Measurements from ENCODE around the gene EPHA8. TPM values are rescaled to one million over a fixed set of nuclear protein-coding genes. Genes with fewer than 3 reads are reported as not detected.

Gene EPHA8
- polyA plus RNA-seq, 1 of the 3 experiments (the other 2 are of a cell fraction), result 0.02 TPM

- H3K9ac ChIP-seq, result no peak overlapping the region
- no peak overlapping the region for H3K4me3 ChIP-seq (ENCODE audit: low read depth in 2 of 2, low read length in 1 of 2)
- H3K27ac ChIP-seq (ENCODE audit: low read depth in 2 of 2, low read length in 1 of 2), result peak overlapping the region in 1 of 2 experiments; percentile 74; a peak in 2 of 4 replicates
- H4K20me1 ChIP-seq (ENCODE audit: insufficient read depth), result no peaks in the 10 kb centered on the region
- TF ChIP-seq FOXJ3 (CRISPR knock-in tag; IDR thresholded peaks at IDR 0.05) (no peak), GATA2 (CRISPR knock-in tag; IDR thresholded peaks at IDR 0.05) (peak; percentile 55; the same call in 1 of the 2 replicates), FOXM1 (IDR thresholded peaks at IDR 0.05; ENCODE audit: low read depth) (no peak), JUND (IDR thresholded peaks at IDR 0.05) (no peak), CHD2 (IDR thresholded peaks at IDR 0.05; ENCODE audit: low read length, partially characterized antibody) (peak; percentile 21), RFX5 (IDR thresholded peaks at IDR 0.05; ENCODE audit: low read length) (no peak), SIN3A (IDR thresholded peaks at IDR 0.05; ENCODE audit: borderline replicate concordance, low read depth, low read length) (no peak), EP300 (IDR thresholded peaks at IDR 0.05; ENCODE audit: borderline replicate concordance in 1 of 2, low read depth in 1 of 2, low read length in 1 of 2) (no peak), RAD21 (IDR thresholded peaks at IDR 0.05; ENCODE audit: low read length) (no peak), ELF1 (IDR thresholded peaks at IDR 0.05) (no peak), SMC3 (IDR thresholded peaks at IDR 0.05; ENCODE audit: low read depth, low read length) (no peak), RCOR1 (IDR thresholded peaks at IDR 0.05; ENCODE audit: low read length) (0 out of 2 replicates have a peak, but pooled peaks have one; percentile 42), GABPA (IDR thresholded peaks at IDR 0.05; ENCODE audit: low read depth) (no peak), TAF1 (IDR thresholded peaks at IDR 0.05; ENCODE audit: borderline replicate concordance, low read depth, low read length) (no peak)
- TF ChIP-seq, protein P1, sequence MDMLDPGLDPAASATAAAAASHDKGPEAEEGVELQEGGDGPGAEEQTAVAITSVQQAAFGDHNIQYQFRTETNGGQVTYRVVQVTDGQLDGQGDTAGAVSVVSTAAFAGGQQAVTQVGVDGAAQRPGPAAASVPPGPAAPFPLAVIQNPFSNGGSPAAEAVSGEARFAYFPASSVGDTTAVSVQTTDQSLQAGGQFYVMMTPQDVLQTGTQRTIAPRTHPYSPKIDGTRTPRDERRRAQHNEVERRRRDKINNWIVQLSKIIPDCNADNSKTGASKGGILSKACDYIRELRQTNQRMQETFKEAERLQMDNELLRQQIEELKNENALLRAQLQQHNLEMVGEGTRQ (IDR thresholded peaks at IDR 0.05; ENCODE audit: borderline replicate concordance, low read depth, low read length), result no peak
- 6% methylated on average over 7 of the region's 7 CpGs for WGBS (ENCODE audit: low lambda C conversion rate)
- DNase-seq, result peak; percentile 80
- H3F3A ChIP-seq (replicated peaks; ENCODE audit: insufficient read depth), result peaks cover 17% of the 10 kb centered on the region
- H3K9me2 ChIP-seq, result no peaks in the 10 kb centered on the region
- H3K4me1 ChIP-seq (ENCODE audit: control insufficient read depth in 1 of 2, insufficient read depth in 2 of 2, low read depth in 1 of 2, low read length in 1 of 2), result peaks cover 0 to 45% of the 10 kb centered on the region in 2 experiments; a peak in 2 of 4 replicates
- H3K9me3 ChIP-seq, result no peaks in the 10 kb centered on the region
- no peaks in the 10 kb centered on the region; the same call in 1 of the 2 replicates for H3K27me3 ChIP-seq (ENCODE audit: insufficient read depth)
- H3K36me3 ChIP-seq (replicated peaks in 1 of 2; ENCODE audit: control insufficient read depth in 1 of 2, insufficient read depth in 2 of 2, low read length in 1 of 2), result no peaks in the 10 kb centered on the region
- ChIA-PET POLR2A (no interaction called here), CTCF (interaction anchor here (1.0 to 2.2 kb wide), 8 partner anchors 11 to 160 kb away, joined by 3 to 17 read pairs (median 4); no protein-coding TSS in a partner anchor)
- no peak overlapping the region for H3K4me2 ChIP-seq
- H3K79me2 ChIP-seq (ENCODE audit: insufficient read depth), result no peaks in the 10 kb centered on the region
- H2AFZ ChIP-seq (ENCODE audit: low read depth), result no peak overlapping the region
Observed at GRCh38 chr1:22579541-22580155, 16.4 kb downstream of the EPHA8 start.

All from SK-N-SH (cell line).